GM18867 (cell line): ENCODE data around the gene HILPDA.
A peak's percentile ranks its signal among the peaks of the same experiment; 100 is the strongest.
"Not testable (repeated sequence)": the region's sequence is repeated elsewhere in the genome, so short reads cannot be mapped to it uniquely, and the experiment has no call there.

ENCODE experiments used
- ATAC-seq: cut with Tn5 transposase; IDR thresholded peaks from one replicate; pipeline ENCODE4 v1.9.1; 2021; ENCODE audit warnings: mild to moderate bottlenecking, moderate library complexity; ENCODE audit not compliant: unreplicated experiment

The HILPDA gene

GRCh38 chr7:128459394-128459878 lies 3.8 kb downstream of the HILPDA start:
- ATAC-seq, result peak; percentile 48

GRCh38 chr7:128462460-128462859 lies 6.8 kb downstream of the HILPDA start:
- ATAC-seq, result no peak

GRCh38 chr7:128463345-128463744 lies 7.7 kb downstream of the HILPDA start:
- not testable (repeated sequence) for ATAC-seq

- ATAC-seq, result not testable (repeated sequence)
These were observed 8.3 kb downstream of the HILPDA start for GRCh38 chr7:128463933-128464332.

GRCh38 chr7:128466871-128467270 lies 11.2 kb downstream of the HILPDA start:
- not testable (repeated sequence) for ATAC-seq

- peak; percentile 95 for ATAC-seq
These were observed 21.0 kb downstream of the HILPDA start, which contains the start of gene METTL2B for GRCh38 chr7:128476402-128477335. METTL2B (plus strand) TSS chr7:128476748; CDS start chr7:128476766, 18 bp downstream.

GRCh38 chr7:128477336-128477690 lies 21.6 kb downstream of the HILPDA start:
- ATAC-seq, result peak; percentile 5

GRCh38 chr7:128479082-128479481 lies 23.4 kb downstream of the HILPDA start:
- ATAC-seq, result not testable (repeated sequence)

GRCh38 chr7:128488134-128488533 lies 32.5 kb downstream of the HILPDA start:
- not testable (repeated sequence) for ATAC-seq

- no peak for ATAC-seq
These were observed 41.7 kb downstream of the HILPDA start for GRCh38 chr7:128497405-128497804.

GRCh38 chr7:128505416-128505815 lies 49.7 kb downstream of the HILPDA start:
- not testable (repeated sequence) for ATAC-seq

GRCh38 chr7:128506819-128507218 lies 51.1 kb downstream of the HILPDA start:
- ATAC-seq, result peak; percentile 57

- ATAC-seq, result peak; percentile 32
These were observed 51.8 kb downstream of the HILPDA start for GRCh38 chr7:128507321-128507993.
